CD4-positive, alpha-beta T cell treated with Interferon alpha-2 for 1 hour (primary cell): ENCODE results near the gene TMEM231.
"Not testable (repeated sequence)": the region's sequence is repeated elsewhere in the genome, so short reads cannot be mapped to it uniquely, and the experiment has no call there.

Experiments used
- DNase-seq, 2 donors: peaks; one replicate each; pipeline ENCODE4 v3.0.0-alpha.2; 2020 to 2022

The TMEM231 gene

DNA sequence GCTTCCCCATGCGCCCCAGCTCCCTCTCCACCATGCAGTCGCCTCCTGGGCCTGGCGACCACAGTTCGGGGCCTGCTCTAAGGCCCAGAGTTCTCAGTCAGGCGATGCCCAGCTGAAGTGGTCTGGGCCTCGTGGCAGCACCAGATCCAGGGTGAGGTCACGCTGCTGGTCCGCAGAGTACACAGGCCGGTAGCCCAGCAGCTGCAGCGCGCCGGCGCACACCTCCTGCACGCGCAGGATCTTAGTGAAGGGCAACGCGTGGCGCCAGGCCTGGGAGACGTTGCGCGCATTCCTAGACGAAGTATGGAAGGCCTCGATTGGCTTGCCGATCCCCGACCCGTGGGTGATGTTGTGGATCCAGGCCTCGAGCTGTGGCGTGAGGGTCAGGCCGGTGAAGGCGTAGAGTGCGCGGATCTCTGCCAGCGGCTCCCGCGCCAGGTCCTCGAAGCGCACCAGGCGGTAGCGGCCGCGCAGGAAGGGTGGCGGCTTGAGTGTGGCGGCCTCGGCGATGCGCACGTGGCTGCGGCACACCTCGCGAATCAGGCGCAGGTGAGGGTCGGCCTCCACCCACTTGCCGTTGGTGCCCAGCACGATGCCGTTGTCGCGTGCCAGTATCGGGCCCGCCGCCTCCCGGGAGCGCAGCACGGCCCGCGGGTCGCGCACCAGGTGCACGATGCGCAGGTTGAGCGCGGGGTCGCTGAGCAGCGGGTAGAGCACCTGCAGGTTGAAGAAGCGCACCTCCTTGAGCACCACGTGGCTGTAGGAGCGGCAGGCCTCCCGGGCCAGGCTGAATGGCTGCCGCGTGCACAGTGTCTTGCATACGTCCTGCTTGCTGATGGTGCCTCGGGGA is 26.8 kb downstream of the TMEM231 start:
- DNase-seq: no peak

DNA sequence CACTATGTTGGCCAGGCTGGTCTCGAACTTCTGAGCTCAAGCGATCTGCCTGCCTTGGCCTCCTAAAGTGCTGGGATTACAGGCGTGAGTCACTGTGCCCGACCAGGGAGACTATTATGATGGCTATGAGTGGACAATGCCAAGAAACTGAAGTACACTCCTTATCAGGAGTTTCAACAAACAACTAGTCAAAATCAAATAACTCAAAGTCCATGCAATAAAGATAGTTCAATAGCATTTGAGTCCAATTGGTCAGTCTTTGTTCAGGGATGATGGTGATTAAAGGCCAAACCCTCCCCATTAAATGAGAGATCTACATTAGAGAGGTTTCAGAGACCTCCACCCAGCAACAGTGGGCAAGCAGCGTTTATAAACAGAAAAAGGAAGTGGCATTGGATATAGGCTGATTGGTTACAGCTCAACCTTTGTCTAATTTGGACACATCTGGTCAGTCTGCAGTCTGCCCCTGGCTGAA is 28.2 kb downstream of the TMEM231 start:
- DNase-seq: no peak

DNA sequence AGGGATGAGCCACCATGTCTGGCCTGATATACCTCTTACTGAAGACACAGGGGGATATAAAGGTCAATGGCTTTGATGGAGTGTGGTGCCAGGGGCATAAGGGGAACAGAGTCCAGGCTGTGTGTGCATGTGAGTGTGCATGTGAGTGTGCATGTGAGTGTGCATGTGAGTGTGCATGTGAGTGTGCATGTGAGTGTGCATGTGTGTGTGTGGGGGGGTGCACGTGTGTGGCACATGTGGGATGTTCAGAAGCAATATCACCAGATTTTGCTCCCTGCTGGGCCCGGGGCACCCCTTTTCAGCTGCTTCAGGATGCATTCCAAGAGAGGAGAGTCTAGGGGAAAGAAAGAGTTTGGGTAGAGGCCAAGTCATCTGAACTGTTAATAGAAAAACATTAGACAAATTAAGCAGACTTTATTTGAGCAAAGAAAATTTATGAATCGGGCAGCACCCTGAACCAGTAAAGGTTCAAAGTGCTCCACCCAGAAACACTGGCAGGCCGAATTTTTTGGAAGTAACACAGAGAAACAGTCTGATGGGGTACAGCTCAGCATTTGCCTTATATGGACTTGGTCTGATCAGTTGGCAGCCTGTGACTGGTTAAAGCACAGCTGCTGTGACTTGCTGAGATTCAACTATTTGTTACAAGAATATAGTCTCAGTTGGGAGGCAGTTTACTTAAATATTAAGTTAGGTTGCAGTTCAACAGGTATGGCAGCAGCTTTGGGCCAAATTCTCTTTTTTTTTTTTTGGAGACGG is 29.8 kb downstream of the TMEM231 start:
- DNase-seq: no peak

DNA sequence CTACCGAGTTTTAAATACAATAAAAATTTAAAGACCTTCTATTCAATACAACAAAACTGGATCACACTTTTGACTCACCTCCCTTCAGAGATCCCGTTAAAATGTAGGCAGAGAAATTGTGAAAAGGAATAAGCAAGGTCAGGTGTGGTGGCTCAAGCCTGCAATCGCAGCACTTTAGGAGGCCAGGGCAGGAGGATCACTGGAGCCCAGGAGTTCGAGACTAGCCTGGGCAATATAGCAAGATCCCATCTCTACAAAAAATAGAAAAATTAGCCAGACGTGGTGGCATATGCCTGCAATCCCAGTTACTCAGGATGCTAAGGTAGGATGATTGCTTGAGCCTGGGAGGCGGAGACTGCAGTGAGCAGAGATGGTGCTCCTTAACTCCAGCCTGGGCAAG is 36.9 kb downstream of the TMEM231 start:
- no peak for DNase-seq

DNA sequence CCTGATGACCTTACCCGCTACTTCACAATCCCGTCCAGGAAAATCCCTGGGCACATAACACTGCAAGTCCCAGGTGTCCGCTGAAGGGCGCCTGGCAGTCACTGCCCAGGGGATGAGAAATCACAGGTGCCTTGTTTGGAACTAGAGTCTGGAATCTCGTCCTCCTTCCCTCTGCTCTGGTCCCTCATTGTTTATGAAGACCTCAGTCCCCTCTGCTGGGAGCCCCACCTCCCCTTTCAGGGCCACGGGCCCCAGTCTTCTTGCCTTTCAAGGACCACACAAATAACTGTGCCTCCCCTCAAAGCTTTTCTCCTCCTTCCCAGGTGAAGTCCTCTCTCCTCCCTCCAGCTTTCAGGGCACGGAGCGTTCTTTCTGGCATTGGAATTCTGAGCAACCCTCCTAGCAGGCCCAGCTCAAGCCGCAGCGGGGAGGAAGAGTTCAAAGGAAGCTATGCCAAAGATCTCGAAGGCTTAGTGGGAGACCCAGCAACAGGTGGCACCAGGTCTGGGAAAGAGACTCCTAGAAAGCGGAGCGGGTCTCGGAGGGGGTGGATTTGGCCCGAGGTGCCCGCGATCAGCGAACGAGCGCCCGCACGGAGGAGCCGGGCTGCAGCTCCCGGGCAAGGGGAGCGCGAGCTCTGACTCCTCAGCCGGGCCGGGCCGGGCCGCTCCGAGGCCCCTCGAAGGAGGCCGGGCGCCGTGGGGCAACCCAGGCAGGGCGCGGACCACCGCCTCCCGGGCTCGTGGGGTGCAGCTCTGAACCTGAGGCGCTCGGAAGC is 39.7 kb downstream of the TMEM231 start:
- DNase-seq: peak in 1 of 2 donors; percentile 27

DNA sequence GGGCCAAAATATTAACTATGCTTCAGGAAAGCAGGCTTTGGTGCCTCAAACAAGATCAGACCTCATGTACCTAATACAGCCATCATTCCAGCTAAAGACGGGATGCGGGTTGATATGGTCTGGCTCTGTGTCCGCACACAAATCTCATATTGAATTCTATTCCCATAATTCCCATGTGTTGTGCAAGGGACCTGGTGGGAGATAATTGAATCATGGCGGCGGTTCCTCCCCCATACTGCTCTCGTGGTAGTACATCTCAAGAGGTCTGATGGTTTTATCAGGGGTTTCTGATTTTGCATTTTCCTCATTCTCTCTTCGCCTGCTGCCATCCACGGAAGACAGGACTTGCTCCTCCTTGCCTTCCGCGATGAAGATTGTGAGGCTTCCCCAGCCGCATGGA is 41.8 kb downstream of the TMEM231 start:
- no peak for DNase-seq

DNA sequence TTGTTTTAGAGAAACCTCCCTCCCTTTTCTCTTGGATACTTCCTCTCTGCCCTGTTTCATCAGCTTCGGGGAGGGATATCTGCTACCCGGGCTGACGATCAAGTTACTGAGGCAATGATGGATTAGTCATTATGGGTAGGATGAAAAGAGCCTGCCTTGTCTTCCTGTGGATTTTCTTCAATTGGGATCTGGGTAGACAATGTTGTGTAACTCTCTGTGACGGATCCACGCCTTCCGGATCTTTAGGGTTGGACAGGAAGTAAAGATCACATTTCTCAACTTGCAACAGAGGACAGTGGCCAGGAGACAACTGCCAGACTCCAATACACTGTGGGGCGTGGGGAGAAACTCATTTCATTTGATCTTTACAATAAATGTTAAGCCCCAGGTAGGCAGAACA is 49.5 kb downstream of the TMEM231 start:
- DNase-seq: peak in 1 of 2 donors; percentile 43

DNA sequence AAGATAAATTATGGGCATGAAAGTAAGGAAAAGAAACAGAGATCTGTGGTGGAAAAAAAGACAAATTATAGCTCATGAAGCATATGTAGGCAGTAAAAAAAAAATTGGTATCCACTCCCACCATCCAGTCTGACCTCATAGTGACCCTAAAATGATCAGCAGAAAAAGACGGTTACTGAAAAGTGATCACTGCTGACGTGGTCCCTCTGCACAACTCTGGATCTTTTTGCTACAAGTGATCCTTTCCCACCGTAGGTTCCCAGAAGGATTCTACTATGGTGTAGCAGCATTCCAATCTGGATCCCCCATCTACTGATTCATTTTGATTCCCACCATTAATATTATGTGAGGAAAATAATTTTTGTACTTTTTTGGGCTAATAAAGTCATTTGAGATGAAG is 49.9 kb downstream of the TMEM231 start:
- DNase-seq: no peak

DNA sequence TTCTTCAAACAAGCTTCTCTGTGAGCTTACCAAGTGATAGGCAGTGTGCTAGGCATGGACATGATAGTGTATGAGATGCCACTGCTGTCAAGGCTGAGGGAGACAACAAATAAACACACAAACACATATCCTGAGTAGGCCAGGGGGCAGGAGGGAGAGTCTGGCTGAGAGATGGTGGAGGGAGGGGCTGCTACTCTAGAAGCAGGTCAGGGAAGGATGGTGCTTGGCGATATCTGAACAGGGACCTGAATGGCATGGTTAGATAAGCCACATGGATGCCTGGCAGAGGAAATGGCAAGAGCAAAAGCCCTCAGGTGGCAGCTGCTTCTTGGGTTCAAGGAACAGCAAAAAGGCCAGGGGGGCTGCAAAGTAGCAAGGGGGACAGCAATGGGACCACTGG is 52.3 kb downstream of the TMEM231 start:
- no peak for DNase-seq

DNA sequence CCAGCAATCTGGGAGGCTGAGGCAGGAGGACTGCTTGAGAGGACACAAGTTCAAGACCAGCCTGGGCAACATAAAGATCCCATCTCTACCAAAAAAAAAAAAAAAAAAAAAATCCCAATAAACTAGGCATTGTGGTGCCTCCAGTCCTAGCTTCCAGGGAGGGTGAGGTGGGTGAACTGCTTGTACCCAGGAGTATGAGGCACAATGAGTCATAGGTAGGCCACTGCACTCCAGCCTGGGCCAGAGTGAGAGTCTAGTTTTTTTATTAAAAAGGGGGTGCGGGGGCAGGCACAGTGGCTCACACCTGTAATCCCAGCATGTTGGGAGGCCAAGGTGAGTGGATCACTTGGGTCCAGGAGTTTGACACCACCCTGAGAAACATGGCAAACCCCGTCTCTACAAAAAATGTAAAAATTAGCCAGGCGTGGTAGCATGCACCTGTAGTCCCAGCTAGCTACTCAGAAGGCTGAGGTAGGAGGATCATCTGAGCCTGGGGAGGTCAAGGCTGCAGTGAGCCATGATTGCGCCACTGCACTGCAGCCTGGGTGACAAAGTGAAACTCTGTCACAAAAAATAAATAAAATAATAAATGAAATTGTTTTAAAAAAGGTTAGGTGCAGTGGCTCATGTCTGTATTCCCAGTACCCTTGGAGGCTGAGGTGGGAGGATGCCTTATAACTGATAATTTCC is 53.0 kb downstream of the TMEM231 start:
- no peak for DNase-seq

DNA sequence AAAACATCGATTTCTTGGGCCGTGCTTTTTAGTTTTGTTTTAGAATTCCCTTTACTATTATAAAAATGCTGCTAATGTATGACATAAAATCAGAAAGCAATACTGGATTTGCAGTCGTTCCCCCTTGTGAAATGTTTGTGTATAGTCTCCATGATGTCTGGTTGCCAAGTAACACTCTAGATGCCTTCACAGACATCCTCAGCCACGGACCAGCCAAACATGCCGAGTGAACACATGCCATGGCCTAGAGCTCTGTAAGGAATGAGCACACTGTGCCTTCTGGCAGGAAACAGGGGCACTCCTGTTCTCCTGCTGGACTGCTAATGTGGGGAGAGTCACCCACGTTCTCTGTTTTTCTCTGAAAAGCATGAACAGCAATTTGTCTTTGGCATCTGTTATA is 54.2 kb downstream of the TMEM231 start:
- not testable (repeated sequence) for DNase-seq

DNA sequence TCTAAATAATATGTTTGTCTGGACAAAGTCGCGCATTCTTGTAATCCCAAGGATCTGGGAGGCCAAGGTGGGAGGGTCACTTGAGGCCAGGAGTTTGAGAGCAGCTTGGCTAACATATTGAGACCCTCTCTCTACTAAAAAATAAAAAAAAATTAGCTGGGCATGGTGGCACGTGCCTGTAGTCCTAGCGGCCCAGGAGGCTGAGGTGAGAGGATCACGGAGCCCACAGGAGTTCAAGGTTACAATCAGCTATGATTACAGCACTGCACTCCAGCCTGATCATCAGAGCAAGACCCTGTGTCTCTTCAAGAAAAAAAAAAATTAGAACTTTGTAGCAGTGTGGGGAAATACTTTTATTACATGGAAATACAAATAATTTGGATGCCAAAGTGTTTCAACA is 54.7 kb downstream of the TMEM231 start:
- DNase-seq: no peak

DNA sequence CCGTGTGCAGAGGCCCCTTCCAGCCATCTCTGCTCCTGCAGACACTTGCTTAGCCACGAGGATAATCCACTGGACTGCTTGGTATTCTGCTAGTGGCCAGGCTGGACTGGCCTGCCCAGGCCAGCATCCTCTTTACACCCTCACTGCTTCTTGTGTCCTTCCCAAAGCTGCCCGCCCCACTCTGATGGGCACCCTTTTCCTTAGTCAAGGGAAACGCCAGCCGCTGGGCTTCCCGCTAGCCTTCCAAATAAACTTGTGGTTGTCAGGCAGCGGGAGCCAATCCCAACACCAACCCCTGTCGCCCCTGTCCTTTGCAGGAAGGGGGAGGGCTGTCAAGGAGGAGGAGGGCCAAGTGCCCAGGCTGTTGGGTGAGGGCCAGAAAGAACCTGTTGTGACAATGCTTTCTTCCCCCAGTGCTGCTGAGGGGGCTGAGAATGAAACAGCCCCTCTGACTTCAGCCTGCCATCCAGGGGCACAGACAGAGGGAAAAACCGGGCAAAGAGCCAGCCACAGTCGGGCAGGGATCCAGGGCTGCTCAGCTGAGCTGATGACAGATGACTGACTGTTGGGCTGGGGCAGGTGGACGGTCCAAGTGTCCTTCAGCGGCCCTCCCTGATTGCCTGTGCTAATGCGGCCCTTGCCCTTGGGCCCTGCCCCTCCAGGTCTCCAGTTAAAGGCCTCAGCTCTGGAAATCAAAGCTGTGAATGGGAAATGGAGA is 57.3 kb downstream of the TMEM231 start:
- not testable (repeated sequence) for DNase-seq

DNA sequence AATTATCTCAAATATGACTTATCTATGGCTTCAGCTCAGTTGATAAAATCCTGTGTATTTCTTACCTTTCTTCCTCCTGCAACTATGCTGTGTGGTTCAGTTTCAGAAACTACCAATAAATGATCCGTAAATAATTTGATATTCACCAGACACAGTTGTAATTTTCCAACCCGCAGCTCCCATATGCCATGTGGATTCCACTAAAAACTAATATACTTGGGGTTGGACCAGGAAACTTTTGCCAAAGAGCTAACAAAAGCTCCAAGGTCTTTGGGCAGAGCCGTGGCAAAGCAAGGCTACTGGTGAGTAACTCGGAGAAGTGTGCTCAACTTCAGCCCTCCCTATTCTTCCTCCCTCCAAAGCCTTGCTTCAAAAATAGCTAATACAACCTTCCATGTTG is 58.5 kb downstream of the TMEM231 start:
- DNase-seq: no peak

DNA sequence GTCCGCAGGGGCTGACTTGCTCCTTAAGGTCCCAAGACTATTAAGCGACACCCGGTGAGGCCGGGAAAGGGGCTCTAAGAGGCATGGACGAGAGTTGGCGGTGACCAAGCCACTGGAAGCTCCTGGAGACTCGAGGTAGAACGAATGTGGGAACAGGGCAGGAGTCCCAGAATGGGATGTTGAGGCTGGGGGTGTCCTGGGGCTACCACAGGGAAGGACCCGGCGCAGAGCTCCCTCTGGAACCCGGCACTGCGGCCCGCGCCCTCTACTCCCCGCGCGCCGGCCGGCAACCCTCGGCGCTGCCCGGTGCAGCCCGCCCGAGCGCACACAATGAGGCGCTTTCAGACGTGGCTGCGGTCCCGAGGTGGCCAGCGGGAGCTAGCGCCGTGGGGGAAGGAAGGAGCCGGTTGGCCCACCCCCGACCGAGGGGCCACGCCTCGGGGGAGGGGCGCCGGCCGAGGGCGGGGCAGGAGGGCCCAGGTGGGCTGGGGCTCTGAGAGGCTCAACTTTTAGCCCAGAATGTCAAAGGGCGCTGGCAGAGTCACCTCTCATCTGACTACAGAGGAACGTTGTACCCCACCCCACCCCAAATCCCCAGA is 60.9 kb downstream of the TMEM231 start, which contains the start of gene CHST6:
Gene CHST6 (minus strand): TSS at position 366 of the 599 bp plus-strand sequence. CDS start 15,613 bp downstream, outside the sequence.
- peak; percentile 11 to 15 for DNase-seq

DNA sequence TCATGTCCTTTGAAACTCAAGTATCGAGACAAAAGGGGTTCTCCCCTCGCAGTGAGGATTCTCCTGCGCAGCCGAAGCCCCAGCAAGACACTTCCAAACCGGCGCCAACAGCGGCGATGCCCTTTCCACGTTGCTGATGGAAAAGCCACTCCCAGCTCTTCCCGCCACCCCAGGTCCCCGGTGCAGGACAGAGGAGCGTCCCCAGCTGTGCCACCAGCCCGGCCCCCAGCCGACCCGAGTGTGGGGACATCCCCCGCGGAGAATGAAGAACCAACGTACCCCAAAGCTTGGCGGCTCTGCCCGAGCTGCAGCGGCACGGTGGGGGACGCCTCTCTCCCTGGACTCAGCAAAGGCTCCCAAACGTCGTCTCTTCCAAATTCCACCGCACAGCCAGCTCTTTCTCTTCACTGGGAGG is 61.4 kb downstream of the TMEM231 start:
- DNase-seq: no peak

DNA sequence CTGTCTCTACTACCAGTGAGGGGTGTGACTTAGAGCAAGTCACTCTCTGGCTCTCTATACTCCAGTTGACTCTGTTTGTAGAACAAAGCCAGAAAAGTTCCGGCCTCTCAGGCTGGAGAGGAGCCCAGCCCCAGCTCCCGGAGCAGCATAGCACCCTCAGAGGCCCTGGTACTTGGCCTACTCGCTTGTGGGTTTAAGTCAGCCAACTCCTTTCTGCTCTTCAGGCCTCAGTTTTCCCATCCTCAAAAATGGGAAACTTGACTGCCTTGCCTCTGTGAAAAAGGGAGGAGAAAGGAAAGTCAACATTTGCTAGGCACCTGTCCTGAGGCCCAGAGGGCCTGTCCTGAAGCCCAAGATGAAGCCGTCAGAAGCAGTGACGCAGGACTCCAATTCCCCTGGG is 61.9 kb downstream of the TMEM231 start:
- no peak for DNase-seq

DNA sequence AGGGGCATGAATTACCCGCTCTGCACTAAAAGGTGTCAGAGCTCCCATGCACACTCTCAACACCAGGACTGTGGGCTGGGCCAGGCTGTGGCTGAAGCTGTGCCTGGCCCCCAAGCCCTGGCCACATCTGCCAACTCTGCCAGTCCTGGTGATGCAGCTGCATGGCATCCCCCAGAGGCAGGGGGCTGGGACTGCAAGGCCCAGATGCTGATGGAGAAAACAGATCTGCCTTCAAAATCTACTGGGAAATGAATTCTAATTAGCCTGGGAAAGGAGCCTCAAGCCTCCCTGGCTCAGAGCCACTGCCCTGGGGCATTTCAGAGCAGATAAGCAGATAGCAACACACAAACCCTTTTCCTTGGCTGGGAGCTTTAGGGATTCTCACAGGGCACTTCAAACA is 64.2 kb downstream of the TMEM231 start:
- no peak for DNase-seq

DNA sequence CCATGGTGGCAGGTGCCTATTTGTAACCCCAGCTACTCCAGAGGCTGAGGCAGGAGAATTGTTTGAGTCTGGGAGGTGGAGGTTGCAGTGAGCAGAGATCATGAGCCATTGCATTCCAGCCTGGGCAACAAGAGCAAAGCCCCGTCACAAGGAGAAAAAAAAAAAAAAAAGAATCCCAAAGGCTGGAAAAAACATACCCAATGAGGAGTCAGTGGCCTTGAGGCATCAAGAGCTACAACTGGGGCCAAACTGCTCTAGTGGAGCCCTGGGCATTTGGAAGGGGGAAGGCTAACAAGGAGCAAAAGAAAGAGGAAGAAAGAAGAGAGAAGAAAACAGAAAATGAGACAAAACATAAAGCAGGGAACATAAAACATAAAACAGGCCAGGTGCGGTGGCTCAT is 67.7 kb downstream of the TMEM231 start:
- no peak for DNase-seq
